HepG2 (cell line): ENCODE measurements around the gene TMEM143. TPM values are rescaled to one million over a fixed set of nuclear protein-coding genes. Genes with fewer than 3 reads are reported as not detected.

Source experiments
- ERF ChIP-seq: IDR thresholded peaks from 2 replicates; pipeline ENCODE4 v1.6.1; 2018; ENCODE audit warnings: missing biosample characterization, missing genetic modification reagents
- FOXM1 ChIP-seq: sonication (generic); formaldehyde crosslinking; IDR thresholded peaks from 2 replicates; pipeline ENCODE4 v1.5.0; 2020; ENCODE audit warnings: missing genetic modification reagents
- HNF4G ChIP-seq, 2 experiments: sonication (generic) in 1 of 2; formaldehyde crosslinking in 1 of 2; IDR thresholded peaks; 2 replicates each; pipeline versions ENCODE4 v1.4.0 to v1.6.1; 2011 to 2020; ENCODE audit warnings: borderline replicate concordance in 2 of 2, low read depth in 2 of 2, mild to moderate bottlenecking in 2 of 2, low read length in 1 of 2, missing genetic modification reagents in 1 of 2, moderate library complexity in 1 of 2
- IKZF1 ChIP-seq: fragments of 450-650 bp; IDR thresholded peaks from 2 replicates; pipeline ENCODE4 v1.7.1; 2016
- JUN ChIP-seq: sonication (generic); formaldehyde crosslinking; IDR thresholded peaks from 2 replicates; pipeline ENCODE4 v1.4.0; 2020; ENCODE audit warnings: mild to moderate bottlenecking, missing genetic modification reagents
- LCORL ChIP-seq, 2 experiments: fragments of 450-650 bp in 1 of 2; sonication (generic) in 1 of 2; formaldehyde crosslinking in 1 of 2; IDR thresholded peaks; 2 replicates each; pipeline versions ENCODE4 v1.5.0 to v1.6.1; 2017 to 2020; ENCODE audit warnings: antibody characterized with exemption in 1 of 2, missing genetic modification reagents in 1 of 2
- PRPF4 ChIP-seq: fragments of 200-400 bp; formaldehyde crosslinking; IDR thresholded peaks from 2 replicates; pipeline ENCODE4 v1.6.1; 2016; ENCODE audit warnings: low read length, low read depth; ENCODE audit not compliant: poor library complexity, severe bottlenecking
- RELA ChIP-seq: sonication (generic); formaldehyde crosslinking; IDR thresholded peaks from 2 replicates; pipeline ENCODE4 v1.4.0; 2020; ENCODE audit warnings: missing genetic modification reagents
- RFXANK ChIP-seq: IDR thresholded peaks from 2 replicates; pipeline ENCODE4 v1.6.1; 2016
- TCF7 ChIP-seq: sonication (generic); IDR thresholded peaks from 2 replicates; pipeline ENCODE4 v1.6.1; 2016; ENCODE audit warnings: antibody characterized with exemption, low read depth
- ZNF263 ChIP-seq: sonication (generic); formaldehyde crosslinking; IDR thresholded peaks from 2 replicates; pipeline ENCODE4 v1.4.0; 2020; ENCODE audit warnings: missing genetic modification reagents
- ZNF484 ChIP-seq: sonication (generic); formaldehyde crosslinking; IDR thresholded peaks from 2 replicates; pipeline ENCODE4 v1.5.1; 2020; ENCODE audit warnings: mild to moderate bottlenecking, low read depth, missing genetic modification reagents, borderline replicate concordance
- ZSCAN31 ChIP-seq: sonication (generic); formaldehyde crosslinking; IDR thresholded peaks from 2 replicates; pipeline ENCODE4 v1.5.0; 2020; ENCODE audit warnings: low read depth, mild to moderate bottlenecking, missing genetic modification reagents
- polyA plus RNA-seq, 8 experiments: library from polyadenylated mRNA; depleted of rRNA in 3 of 8; stranded (reverse) in 7 of 8; unstranded in 1 of 8; fragments of >200 nt; fragmentation: Illumina TruSeq in 4 of 8; extraction: Trizol in 4 of 8; gene quantifications; 2 replicates each; pipeline versions ENCODE4 v1.2.1 to v1.2.3, GENCODE V29; 2011 to 2016; ENCODE audit warnings: low read depth in 4 of 8, missing spikeins in 1 of 8, mixed read lengths in 1 of 8; ENCODE audit not compliant: insufficient read depth in 1 of 8
- total RNA-seq, 5 experiments: library from RNA; depleted of rRNA; stranded (reverse); fragments of >200 nt; fragmentation: Illumina TruSeq; extraction: Trizol; gene quantifications; 2 replicates each; pipeline ENCODE4 v1.2.3, GENCODE V29; 2016; ENCODE audit warnings: low read depth in 1 of 5
- TF ChIP-seq, protein P1 (sequence below): IDR thresholded peaks from 2 replicates; pipeline ENCODE4 v1.6.1; 2016
- TF ChIP-seq, protein P2 (sequence below): sonication (generic); formaldehyde crosslinking; IDR thresholded peaks from 2 replicates; pipeline ENCODE4 v1.4.0; 2020; ENCODE audit warnings: missing genetic modification reagents, mild to moderate bottlenecking, borderline replicate concordance
- TF ChIP-seq, protein P3 (sequence below): sonication (generic); formaldehyde crosslinking; IDR thresholded peaks from 2 replicates; pipeline ENCODE4 v1.5.1; 2020; ENCODE audit warnings: mild to moderate bottlenecking, missing genetic modification reagents, moderate library complexity
- TF ChIP-seq, protein P4 (sequence below): IDR thresholded peaks from 2 replicates; pipeline ENCODE4 v1.6.1; 2018; ENCODE audit warnings: missing genetic modification reagents, mild to moderate bottlenecking, missing compliant biosample characterization
- TF ChIP-seq, protein P5 (sequence below): sonication (generic); formaldehyde crosslinking; IDR thresholded peaks from 2 replicates; pipeline ENCODE4 v1.8.1; 2023; ENCODE audit warnings: missing genetic modification reagents, mild to moderate bottlenecking, borderline replicate concordance
- TF ChIP-seq, protein P6 (sequence below): sonication (generic); formaldehyde crosslinking; IDR thresholded peaks from 2 replicates; pipeline ENCODE4 v1.4.0; 2020; ENCODE audit warnings: mild to moderate bottlenecking, missing genetic modification reagents

The TMEM143 gene
- total and polyA plus RNA-seq, 2 of the 13 experiments (the other 11 are each of a cell fraction or from before 2014, with no cell fraction given), result 7.7 to 11.3 TPM

DNA sequence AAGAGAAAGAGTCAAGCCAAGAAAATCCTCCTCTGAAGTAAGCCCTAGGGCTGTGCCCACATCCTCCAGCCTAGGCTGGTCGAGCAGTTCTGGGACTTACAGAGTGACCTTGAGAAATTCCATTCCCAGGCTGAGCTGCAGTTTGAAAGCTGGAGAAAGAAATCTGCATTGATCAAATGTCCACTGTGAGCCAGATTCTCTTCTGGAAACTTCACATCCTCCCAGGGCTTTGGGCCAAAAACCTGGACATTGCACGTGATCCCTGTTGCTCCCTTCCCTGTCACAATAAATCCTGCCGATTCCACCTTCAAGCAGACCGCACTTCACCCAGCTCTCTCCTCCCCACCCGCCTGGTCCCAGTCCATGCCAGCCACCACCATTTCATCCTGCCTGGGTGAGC is 15.7 kb downstream of the TMEM143 start (continued):
- TF ChIP-seq TCF7, result no peak
- TF ChIP-seq, protein P1, sequence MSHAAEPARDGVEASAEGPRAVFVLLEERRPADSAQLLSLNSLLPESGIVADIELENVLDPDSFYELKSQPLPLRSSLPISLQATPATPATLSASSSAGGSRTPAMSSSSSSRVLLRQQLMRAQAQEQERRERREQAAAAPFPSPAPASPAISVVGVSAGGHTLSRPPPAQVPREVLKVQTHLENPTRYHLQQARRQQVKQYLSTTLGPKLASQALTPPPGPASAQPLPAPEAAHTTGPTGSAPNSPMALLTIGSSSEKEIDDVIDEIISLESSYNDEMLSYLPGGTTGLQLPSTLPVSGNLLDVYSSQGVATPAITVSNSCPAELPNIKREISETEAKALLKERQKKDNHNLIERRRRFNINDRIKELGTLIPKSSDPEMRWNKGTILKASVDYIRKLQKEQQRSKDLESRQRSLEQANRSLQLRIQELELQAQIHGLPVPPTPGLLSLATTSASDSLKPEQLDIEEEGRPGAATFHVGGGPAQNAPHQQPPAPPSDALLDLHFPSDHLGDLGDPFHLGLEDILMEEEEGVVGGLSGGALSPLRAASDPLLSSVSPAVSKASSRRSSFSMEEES (CRISPR knock-in tag), result 0 out of 2 replicates have a peak, but pooled peaks have one; percentile 45
- no peak for TF ChIP-seq FOXM1 (CRISPR knock-in tag)
- no peak for TF ChIP-seq IKZF1
- no peak for TF ChIP-seq HNF4G (IDR thresholded peaks at IDR 0.05; ENCODE audit: borderline replicate concordance, low read depth, low read length)
- no peak for TF ChIP-seq HNF4G (CRISPR knock-in tag; IDR thresholded peaks at IDR 0.05; ENCODE audit: borderline replicate concordance, low read depth)
- TF ChIP-seq, protein P2, sequence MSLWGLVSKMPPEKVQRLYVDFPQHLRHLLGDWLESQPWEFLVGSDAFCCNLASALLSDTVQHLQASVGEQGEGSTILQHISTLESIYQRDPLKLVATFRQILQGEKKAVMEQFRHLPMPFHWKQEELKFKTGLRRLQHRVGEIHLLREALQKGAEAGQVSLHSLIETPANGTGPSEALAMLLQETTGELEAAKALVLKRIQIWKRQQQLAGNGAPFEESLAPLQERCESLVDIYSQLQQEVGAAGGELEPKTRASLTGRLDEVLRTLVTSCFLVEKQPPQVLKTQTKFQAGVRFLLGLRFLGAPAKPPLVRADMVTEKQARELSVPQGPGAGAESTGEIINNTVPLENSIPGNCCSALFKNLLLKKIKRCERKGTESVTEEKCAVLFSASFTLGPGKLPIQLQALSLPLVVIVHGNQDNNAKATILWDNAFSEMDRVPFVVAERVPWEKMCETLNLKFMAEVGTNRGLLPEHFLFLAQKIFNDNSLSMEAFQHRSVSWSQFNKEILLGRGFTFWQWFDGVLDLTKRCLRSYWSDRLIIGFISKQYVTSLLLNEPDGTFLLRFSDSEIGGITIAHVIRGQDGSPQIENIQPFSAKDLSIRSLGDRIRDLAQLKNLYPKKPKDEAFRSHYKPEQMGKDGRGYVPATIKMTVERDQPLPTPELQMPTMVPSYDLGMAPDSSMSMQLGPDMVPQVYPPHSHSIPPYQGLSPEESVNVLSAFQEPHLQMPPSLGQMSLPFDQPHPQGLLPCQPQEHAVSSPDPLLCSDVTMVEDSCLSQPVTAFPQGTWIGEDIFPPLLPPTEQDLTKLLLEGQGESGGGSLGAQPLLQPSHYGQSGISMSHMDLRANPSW (CRISPR knock-in tag), result no peak
- no peak for TF ChIP-seq LCORL (IDR thresholded peaks at IDR 0.05)
- TF ChIP-seq LCORL (CRISPR knock-in tag; IDR thresholded peaks at IDR 0.05), result 0 out of 2 replicates have a peak, but pooled peaks have one; percentile 26
- TF ChIP-seq, protein P3, sequence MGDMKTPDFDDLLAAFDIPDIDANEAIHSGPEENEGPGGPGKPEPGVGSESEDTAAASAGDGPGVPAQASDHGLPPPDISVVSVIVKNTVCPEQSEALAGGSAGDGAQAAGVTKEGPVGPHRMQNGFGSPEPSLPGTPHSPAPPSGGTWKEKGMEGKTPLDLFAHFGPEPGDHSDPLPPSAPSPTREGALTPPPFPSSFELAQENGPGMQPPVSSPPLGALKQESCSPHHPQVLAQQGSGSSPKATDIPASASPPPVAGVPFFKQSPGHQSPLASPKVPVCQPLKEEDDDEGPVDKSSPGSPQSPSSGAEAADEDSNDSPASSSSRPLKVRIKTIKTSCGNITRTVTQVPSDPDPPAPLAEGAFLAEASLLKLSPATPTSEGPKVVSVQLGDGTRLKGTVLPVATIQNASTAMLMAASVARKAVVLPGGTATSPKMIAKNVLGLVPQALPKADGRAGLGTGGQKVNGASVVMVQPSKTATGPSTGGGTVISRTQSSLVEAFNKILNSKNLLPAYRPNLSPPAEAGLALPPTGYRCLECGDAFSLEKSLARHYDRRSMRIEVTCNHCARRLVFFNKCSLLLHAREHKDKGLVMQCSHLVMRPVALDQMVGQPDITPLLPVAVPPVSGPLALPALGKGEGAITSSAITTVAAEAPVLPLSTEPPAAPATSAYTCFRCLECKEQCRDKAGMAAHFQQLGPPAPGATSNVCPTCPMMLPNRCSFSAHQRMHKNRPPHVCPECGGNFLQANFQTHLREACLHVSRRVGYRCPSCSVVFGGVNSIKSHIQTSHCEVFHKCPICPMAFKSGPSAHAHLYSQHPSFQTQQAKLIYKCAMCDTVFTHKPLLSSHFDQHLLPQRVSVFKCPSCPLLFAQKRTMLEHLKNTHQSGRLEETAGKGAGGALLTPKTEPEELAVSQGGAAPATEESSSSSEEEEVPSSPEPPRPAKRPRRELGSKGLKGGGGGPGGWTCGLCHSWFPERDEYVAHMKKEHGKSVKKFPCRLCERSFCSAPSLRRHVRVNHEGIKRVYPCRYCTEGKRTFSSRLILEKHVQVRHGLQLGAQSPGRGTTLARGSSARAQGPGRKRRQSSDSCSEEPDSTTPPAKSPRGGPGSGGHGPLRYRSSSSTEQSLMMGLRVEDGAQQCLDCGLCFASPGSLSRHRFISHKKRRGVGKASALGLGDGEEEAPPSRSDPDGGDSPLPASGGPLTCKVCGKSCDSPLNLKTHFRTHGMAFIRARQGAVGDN (CRISPR knock-in tag), result peak; percentile 38
- TF ChIP-seq ERF (CRISPR knock-in tag), result no peak
- TF ChIP-seq, protein P4, sequence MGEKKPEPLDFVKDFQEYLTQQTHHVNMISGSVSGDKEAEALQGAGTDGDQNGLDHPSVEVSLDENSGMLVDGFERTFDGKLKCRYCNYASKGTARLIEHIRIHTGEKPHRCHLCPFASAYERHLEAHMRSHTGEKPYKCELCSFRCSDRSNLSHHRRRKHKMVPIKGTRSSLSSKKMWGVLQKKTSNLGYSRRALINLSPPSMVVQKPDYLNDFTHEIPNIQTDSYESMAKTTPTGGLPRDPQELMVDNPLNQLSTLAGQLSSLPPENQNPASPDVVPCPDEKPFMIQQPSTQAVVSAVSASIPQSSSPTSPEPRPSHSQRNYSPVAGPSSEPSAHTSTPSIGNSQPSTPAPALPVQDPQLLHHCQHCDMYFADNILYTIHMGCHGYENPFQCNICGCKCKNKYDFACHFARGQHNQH (CRISPR knock-in tag), result no peak
- TF ChIP-seq, protein P5, sequence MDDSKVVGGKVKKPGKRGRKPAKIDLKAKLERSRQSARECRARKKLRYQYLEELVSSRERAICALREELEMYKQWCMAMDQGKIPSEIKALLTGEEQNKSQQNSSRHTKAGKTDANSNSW (CRISPR knock-in tag), result no peak
- TF ChIP-seq RELA, result no peak
- TF ChIP-seq ZNF484 (CRISPR knock-in tag), result no peak
- no peak for TF ChIP-seq RFXANK (CRISPR knock-in tag)
- no peak for TF ChIP-seq ZNF263
- no peak for TF ChIP-seq ZSCAN31 (CRISPR knock-in tag)
- TF ChIP-seq JUN (CRISPR knock-in tag), result no peak
- TF ChIP-seq, protein P6, sequence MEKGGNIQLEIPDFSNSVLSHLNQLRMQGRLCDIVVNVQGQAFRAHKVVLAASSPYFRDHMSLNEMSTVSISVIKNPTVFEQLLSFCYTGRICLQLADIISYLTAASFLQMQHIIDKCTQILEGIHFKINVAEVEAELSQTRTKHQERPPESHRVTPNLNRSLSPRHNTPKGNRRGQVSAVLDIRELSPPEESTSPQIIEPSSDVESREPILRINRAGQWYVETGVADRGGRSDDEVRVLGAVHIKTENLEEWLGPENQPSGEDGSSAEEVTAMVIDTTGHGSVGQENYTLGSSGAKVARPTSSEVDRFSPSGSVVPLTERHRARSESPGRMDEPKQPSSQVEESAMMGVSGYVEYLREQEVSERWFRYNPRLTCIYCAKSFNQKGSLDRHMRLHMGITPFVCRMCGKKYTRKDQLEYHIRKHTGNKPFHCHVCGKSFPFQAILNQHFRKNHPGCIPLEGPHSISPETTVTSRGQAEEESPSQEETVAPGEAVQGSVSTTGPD (CRISPR knock-in tag), result no peak
- TF ChIP-seq PRPF4, result no peak
